Neural cell (in vitro differentiated cells): ENCODE results near the gene LARGE1. TPM values are rescaled to one million over a fixed set of nuclear protein-coding genes. Genes with fewer than 3 reads are reported as not detected.

Experiments
- H2AFZ ChIP-seq: fragments of 200-600, 300-800 bp; sonication (generic), shearing (Covaris generic); 2 replicates; pipeline ENCODE4 v1.6.0; 2014; ENCODE audit warnings: low read depth, mild to moderate bottlenecking, antibody characterized with exemption, low read length, moderate library complexity
- H3F3A ChIP-seq: fragments of 200-600 bp; shearing (Covaris generic); 2 replicates; pipeline ENCODE4 v1.6.1; 2016; ENCODE audit warnings: mild to moderate bottlenecking, moderate library complexity, mixed read lengths, antibody characterized with exemption, low read length; ENCODE audit not compliant: insufficient read depth, poor library complexity, severe bottlenecking
- H3K27ac ChIP-seq: fragments of 200-600, 300-800 bp; sonication (generic), shearing (Covaris generic); 2 replicates; pipeline ENCODE4 v1.5.1; 2014; ENCODE audit warnings: mild to moderate bottlenecking, low read length, moderate library complexity
- H3K27me3 ChIP-seq: fragments of 300-800, 200-600 bp; sonication (generic), shearing (Covaris generic); 2 replicates; pipeline ENCODE4 v1.6.0; 2014; ENCODE audit warnings: mild to moderate bottlenecking, low read depth, low read length, moderate library complexity; ENCODE audit not compliant: insufficient read depth
- H3K36me3 ChIP-seq: fragments of 300-800, 200-600 bp; sonication (generic), shearing (Covaris generic); 2 replicates; pipeline ENCODE4 v1.5.1; 2014; ENCODE audit warnings: mild to moderate bottlenecking, antibody characterized with exemption, low read length, moderate library complexity; ENCODE audit not compliant: insufficient read depth
- H3K4me2 ChIP-seq: fragments of 300-800, 200-600 bp; sonication (generic), shearing (Covaris generic); 2 replicates; pipeline ENCODE4 v1.6.0; 2014; ENCODE audit warnings: mild to moderate bottlenecking, low read length
- H3K4me3 ChIP-seq: fragments of 300-800, 200-600 bp; sonication (generic), shearing (Covaris generic); 2 replicates; pipeline ENCODE4 v1.5.1; 2014; ENCODE audit warnings: mild to moderate bottlenecking, low read length, moderate library complexity
- H3K79me2 ChIP-seq: fragments of 200-600 bp; shearing (Covaris generic); replicated peaks from 2 replicates; pipeline ENCODE4 v1.6.0; 2014; ENCODE audit warnings: mild to moderate bottlenecking, low read length, moderate library complexity; ENCODE audit not compliant: insufficient read depth
- H3K9ac ChIP-seq: fragments of 300-800, 200-600 bp; sonication (generic), shearing (Covaris generic); 2 replicates; pipeline ENCODE4 v1.6.1; 2016; ENCODE audit warnings: mild to moderate bottlenecking, low read length, mixed read lengths
- H3K9me2 ChIP-seq: fragments of 200-600 bp; shearing (Covaris generic); 2 replicates; pipeline ENCODE4 v1.6.1; 2016; ENCODE audit warnings: mild to moderate bottlenecking, low read length, mixed read lengths; ENCODE audit not compliant: insufficient read depth
- H3K9me3 ChIP-seq: fragments of 200-600, 300-800 bp; sonication (generic), shearing (Covaris generic); 2 replicates; pipeline ENCODE4 v1.6.1; 2016; ENCODE audit warnings: mild to moderate bottlenecking, mixed run types, low read length, moderate library complexity, mixed read lengths
- H4K20me1 ChIP-seq: fragments of 200-600 bp; shearing (Covaris generic); 2 replicates; pipeline ENCODE4 v1.6.1; 2016; ENCODE audit warnings: mild to moderate bottlenecking, mixed run types; ENCODE audit not compliant: insufficient read depth
- EP300 ChIP-seq: fragments of 450-650 bp; conservative IDR thresholded peaks from 2 replicates; pipeline ENCODE4 v1.6.1; 2014; ENCODE audit warnings: antibody characterized with exemption, mild to moderate bottlenecking, moderate library complexity; ENCODE audit not compliant: poor library complexity, severe bottlenecking
- EZH2 ChIP-seq: fragments of 200-600, 300-800 bp; shearing (Covaris generic), sonication (generic); IDR thresholded peaks from 2 replicates; pipeline ENCODE4 v1.6.1; 2014; ENCODE audit warnings: antibody characterized with exemption, low read length, borderline replicate concordance, mild to moderate bottlenecking; ENCODE audit not compliant: insufficient read depth, poor library complexity, severe bottlenecking
- MXI1 ChIP-seq: fragments of 450-650 bp; conservative IDR thresholded peaks from 2 replicates; pipeline ENCODE4 v1.6.1; 2014; ENCODE audit warnings: antibody characterized with exemption, mild to moderate bottlenecking; ENCODE audit not compliant: poor library complexity, severe bottlenecking
- POLR2AphosphoS5 ChIP-seq: IDR thresholded peaks from 2 replicates; pipeline ENCODE4 v1.6.1; 2012
- RAD21 ChIP-seq: fragments of 450-650 bp; conservative IDR thresholded peaks from 2 replicates; pipeline ENCODE4 v1.6.1; 2014; ENCODE audit warnings: antibody characterized with exemption, mild to moderate bottlenecking, moderate library complexity
- SMC3 ChIP-seq: fragments of 450-650 bp; conservative IDR thresholded peaks from 2 replicates; pipeline ENCODE4 v1.6.1; 2014; ENCODE audit warnings: antibody characterized with exemption, mild to moderate bottlenecking, moderate library complexity; ENCODE audit not compliant: poor library complexity
- TAF1 ChIP-seq: IDR thresholded peaks from 2 replicates; pipeline ENCODE4 v1.6.1; 2012; ENCODE audit warnings: low read depth
- polyA plus RNA-seq: library from polyadenylated mRNA; depleted of rRNA; stranded (reverse); fragments of >200 nt; gene quantifications from 2 replicates; pipeline ENCODE4 v1.2.3, GENCODE V29; 2014
- TF ChIP-seq, protein P1 (sequence below): fragments of 450-650 bp; IDR thresholded peaks from 2 replicates; pipeline ENCODE4 v1.5.1; 2014; ENCODE audit warnings: antibody characterized with exemption, mild to moderate bottlenecking, moderate library complexity; ENCODE audit not compliant: poor library complexity, severe bottlenecking
- TF ChIP-seq, protein P2 (sequence below): IDR thresholded peaks from 2 replicates; pipeline ENCODE4 v1.6.1; 2012; ENCODE audit warnings: borderline replicate concordance

LARGE1 gene
- polyA plus RNA-seq, 1 donor from 2014 or later = 27.5 TPM

DNA sequence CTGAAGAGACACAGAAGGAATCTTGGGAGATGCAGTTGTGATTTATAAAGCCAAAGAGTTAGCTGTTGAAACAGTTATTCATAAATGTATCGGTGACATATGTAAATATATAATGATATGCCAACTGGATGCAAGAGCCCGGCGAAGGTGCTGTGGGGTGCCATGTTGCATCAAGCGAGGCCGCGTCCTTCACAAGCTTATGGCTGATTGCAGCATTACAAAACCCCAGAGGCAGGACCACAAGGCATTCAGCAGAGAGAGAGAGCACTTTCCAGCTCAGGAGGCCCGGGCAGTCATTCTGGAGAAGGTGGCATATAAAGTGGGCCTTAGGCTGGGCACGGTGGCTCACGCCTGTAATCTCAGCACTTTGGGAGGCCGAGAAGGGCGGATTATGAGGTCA is 65.6 kb downstream of the LARGE1 start:
- H3K27ac ChIP-seq = no peak overlapping the region
- no peaks in the 10 kb centered on the region for H4K20me1 ChIP-seq
- H3F3A ChIP-seq = no peaks in the 10 kb centered on the region
- H3K27me3 ChIP-seq = no peaks in the 10 kb centered on the region
- H3K4me3 ChIP-seq = no peak overlapping the region
- H3K9me3 ChIP-seq = no peaks in the 10 kb centered on the region
- no peak overlapping the region for H3K9ac ChIP-seq
- H3K9me2 ChIP-seq = no peaks in the 10 kb centered on the region
- H3K4me2 ChIP-seq = no peak overlapping the region
- no peaks in the 10 kb centered on the region for H3K79me2 ChIP-seq
- H2AFZ ChIP-seq = no peak overlapping the region
- TF ChIP-seq TAF1 (no peak), POLR2AphosphoS5 (no peak), MXI1 (no peak), RAD21 (no peak), SMC3 (no peak), EP300 (no peak), EZH2 (no peak)
- TF ChIP-seq, protein P1, sequence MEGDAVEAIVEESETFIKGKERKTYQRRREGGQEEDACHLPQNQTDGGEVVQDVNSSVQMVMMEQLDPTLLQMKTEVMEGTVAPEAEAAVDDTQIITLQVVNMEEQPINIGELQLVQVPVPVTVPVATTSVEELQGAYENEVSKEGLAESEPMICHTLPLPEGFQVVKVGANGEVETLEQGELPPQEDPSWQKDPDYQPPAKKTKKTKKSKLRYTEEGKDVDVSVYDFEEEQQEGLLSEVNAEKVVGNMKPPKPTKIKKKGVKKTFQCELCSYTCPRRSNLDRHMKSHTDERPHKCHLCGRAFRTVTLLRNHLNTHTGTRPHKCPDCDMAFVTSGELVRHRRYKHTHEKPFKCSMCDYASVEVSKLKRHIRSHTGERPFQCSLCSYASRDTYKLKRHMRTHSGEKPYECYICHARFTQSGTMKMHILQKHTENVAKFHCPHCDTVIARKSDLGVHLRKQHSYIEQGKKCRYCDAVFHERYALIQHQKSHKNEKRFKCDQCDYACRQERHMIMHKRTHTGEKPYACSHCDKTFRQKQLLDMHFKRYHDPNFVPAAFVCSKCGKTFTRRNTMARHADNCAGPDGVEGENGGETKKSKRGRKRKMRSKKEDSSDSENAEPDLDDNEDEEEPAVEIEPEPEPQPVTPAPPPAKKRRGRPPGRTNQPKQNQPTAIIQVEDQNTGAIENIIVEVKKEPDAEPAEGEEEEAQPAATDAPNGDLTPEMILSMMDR = no peak
- TF ChIP-seq, protein P2, sequence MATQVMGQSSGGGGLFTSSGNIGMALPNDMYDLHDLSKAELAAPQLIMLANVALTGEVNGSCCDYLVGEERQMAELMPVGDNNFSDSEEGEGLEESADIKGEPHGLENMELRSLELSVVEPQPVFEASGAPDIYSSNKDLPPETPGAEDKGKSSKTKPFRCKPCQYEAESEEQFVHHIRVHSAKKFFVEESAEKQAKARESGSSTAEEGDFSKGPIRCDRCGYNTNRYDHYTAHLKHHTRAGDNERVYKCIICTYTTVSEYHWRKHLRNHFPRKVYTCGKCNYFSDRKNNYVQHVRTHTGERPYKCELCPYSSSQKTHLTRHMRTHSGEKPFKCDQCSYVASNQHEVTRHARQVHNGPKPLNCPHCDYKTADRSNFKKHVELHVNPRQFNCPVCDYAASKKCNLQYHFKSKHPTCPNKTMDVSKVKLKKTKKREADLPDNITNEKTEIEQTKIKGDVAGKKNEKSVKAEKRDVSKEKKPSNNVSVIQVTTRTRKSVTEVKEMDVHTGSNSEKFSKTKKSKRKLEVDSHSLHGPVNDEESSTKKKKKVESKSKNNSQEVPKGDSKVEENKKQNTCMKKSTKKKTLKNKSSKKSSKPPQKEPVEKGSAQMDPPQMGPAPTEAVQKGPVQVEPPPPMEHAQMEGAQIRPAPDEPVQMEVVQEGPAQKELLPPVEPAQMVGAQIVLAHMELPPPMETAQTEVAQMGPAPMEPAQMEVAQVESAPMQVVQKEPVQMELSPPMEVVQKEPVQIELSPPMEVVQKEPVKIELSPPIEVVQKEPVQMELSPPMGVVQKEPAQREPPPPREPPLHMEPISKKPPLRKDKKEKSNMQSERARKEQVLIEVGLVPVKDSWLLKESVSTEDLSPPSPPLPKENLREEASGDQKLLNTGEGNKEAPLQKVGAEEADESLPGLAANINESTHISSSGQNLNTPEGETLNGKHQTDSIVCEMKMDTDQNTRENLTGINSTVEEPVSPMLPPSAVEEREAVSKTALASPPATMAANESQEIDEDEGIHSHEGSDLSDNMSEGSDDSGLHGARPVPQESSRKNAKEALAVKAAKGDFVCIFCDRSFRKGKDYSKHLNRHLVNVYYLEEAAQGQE = no peak
- no peaks in the 10 kb centered on the region for H3K36me3 ChIP-seq

DNA sequence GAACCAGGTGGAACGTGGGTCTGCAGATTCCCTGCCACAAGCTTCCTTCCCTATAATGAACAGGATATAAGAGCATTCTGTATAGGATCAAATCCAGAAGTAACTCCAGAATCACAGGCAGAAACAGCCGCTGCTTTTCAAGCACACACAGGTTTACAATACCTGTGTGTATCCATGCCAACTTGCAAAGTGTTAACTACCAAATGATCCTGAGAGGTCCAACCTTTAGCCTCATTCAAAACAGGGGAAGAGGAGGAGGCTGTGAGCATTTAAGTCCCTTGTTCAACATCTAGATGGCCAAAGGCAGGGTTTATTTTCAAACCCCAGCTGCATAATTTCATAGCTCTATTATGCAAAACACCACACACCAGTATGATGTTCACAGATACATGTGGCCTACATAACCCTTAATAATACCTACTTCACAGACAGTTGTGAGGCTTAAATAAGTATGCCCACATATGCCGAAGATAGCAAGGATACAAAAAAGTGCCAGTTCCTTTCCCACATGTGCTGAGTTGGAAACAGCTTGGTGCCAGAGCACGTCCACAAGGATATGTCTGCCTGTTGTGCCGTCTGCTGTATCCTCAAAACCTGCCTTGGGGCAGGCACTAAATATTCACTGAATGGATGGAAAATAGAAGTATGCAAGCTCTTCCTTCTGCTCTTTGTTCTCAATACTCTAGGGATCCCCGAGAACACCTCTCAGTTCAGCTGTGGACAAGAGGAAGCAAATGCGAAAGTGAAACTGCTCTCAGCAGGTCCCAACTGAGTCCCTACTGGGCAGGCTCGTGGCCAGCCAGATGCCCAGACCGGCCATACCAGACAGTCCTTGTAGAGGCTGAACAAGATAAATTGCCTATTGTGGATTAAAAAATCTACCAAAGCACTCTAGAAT is 66.8 kb downstream of the LARGE1 start:
- H3F3A ChIP-seq = no peaks in the 10 kb centered on the region
- no peaks in the 10 kb centered on the region for H3K36me3 ChIP-seq
- no peak overlapping the region for H2AFZ ChIP-seq
- no peak overlapping the region for H3K4me2 ChIP-seq
- TF ChIP-seq EP300 (no peak), MXI1 (no peak), TAF1 (no peak), RAD21 (no peak), POLR2AphosphoS5 (no peak), SMC3 (no peak), EZH2 (no peak)
- TF ChIP-seq, protein P2 = no peak
- TF ChIP-seq, protein P1 = no peak
- no peaks in the 10 kb centered on the region for H3K9me2 ChIP-seq
- no peaks in the 10 kb centered on the region for H3K27me3 ChIP-seq
- H3K9ac ChIP-seq = no peak overlapping the region
- H3K79me2 ChIP-seq = no peaks in the 10 kb centered on the region
- H3K27ac ChIP-seq = no peak overlapping the region
- no peak overlapping the region for H3K4me3 ChIP-seq
- no peaks in the 10 kb centered on the region for H4K20me1 ChIP-seq
- no peaks in the 10 kb centered on the region for H3K9me3 ChIP-seq
